Panc1 (cell line): ENCODE results near the gene SPEM1. TPM values are rescaled to one million over a fixed set of nuclear protein-coding genes. Genes with fewer than 3 reads are reported as not detected.

Experiments
- ATAC-seq: fragments of 200-7000 bp; cut with Tn5 transposase; 2 replicates; pipeline ENCODE4 v1.9.1; 2020; ENCODE audit warnings: mild to moderate bottlenecking, moderate library complexity
- BruUV-seq: library from RNA; stranded (reverse); fragments of 400-500 nt; replicated peaks from 2 replicates; lab custom pipeline; 2021; lab: Mats Ljungman, UMichigan
- CTCF ChIA-PET: fragments of 300-600 bp; sonication (Branson Sonifier 250); formaldehyde crosslinking; loops from one replicate; lab custom pipeline; 2022; ENCODE audit warnings: antibody characterized with exemption; lab: Charles Lee
- POLR2A ChIA-PET: fragments of 300-600 bp; sonication (Branson Sonifier 250); formaldehyde crosslinking; loops from one replicate; lab custom pipeline; 2022; ENCODE audit warnings: antibody characterized with exemption; lab: Charles Lee
- DNase-seq: peaks from one replicate; pipeline ENCODE4 v3.0.0-alpha.2; 2010; ENCODE audit warnings: low read depth, low spot score
- H3K27ac ChIP-seq: 2 replicates; pipeline ENCODE4 v1.5.1; 2011; ENCODE audit warnings: mild to moderate bottlenecking, low read length, inconsistent platforms
- H3K27me3 ChIP-seq: fragments of 200-500 bp; sonication (Bioruptor generic); 2 replicates; pipeline ENCODE4 v1.6.0; 2014; ENCODE audit warnings: low read length, inconsistent platforms; ENCODE audit not compliant: control insufficient read depth, insufficient read depth
- H3K36me3 ChIP-seq: fragments of 200-500 bp; sonication (Bioruptor generic); 2 replicates; pipeline ENCODE4 v1.5.1; 2014; ENCODE audit warnings: inconsistent platforms, mild to moderate bottlenecking, low read length, moderate library complexity; ENCODE audit not compliant: control insufficient read depth, insufficient read depth
- H3K4me1 ChIP-seq: 2 replicates; pipeline ENCODE4 v1.5.1; 2011; ENCODE audit warnings: inconsistent platforms, mild to moderate bottlenecking, low read length, moderate library complexity; ENCODE audit not compliant: control insufficient read depth, insufficient read depth
- H3K4me3 ChIP-seq, 2 experiments: 2 replicates each; pipeline ENCODE4 v1.5.1; 2011 to 2012; ENCODE audit warnings: low read depth in 2 of 2, low read length in 2 of 2, mild to moderate bottlenecking in 2 of 2, inconsistent platforms in 1 of 2, moderate library complexity in 1 of 2
- H3K9me3 ChIP-seq: fragments of 200-500 bp; sonication (Bioruptor generic); 2 replicates; pipeline ENCODE4 v1.5.1; 2014; ENCODE audit warnings: low read depth, mild to moderate bottlenecking, inconsistent platforms, low read length, moderate library complexity; ENCODE audit not compliant: control insufficient read depth, insufficient read depth
- POLR2AphosphoS5 ChIP-seq: IDR thresholded peaks from 2 replicates; pipeline ENCODE4 v1.6.1; 2012; ENCODE audit warnings: mild to moderate bottlenecking, low read depth, low read length, moderate library complexity
- SIN3A ChIP-seq: IDR thresholded peaks from 2 replicates; pipeline ENCODE4 v1.6.1; 2012; ENCODE audit warnings: low read depth, mild to moderate bottlenecking, low read length, moderate library complexity, borderline replicate concordance; ENCODE audit not compliant: insufficient read depth
- TCF7L2 ChIP-seq: IDR thresholded peaks from 2 replicates; pipeline ENCODE4 v1.6.1; 2011; ENCODE audit warnings: mild to moderate bottlenecking, low read depth, low read length, inconsistent platforms
- in situ Hi-C: cut with HindIII; loops from 2 replicates; pipeline ENCODE4 v1.10.0; 2016; ENCODE audit warnings: low sequenced_read_pairs, low pct_unique_long_range_greater_than_20kb
- intact Hi-C: fragments of 100-400 bp; cut with micrococcal nuclease; formaldehyde crosslinking; loops from one replicate; pipeline ENCODE4 v1.10.0; 2022; ENCODE audit not compliant: unreplicated experiment
- total RNA-seq: library from RNA; stranded (reverse); gene quantifications from one replicate; pipeline ENCODE4 v1.2.1, GENCODE V29; 2021; ENCODE audit not compliant: unreplicated experiment
- TF ChIP-seq, protein P1 (sequence below): fragments of 450-650 bp; IDR thresholded peaks from 2 replicates; pipeline ENCODE4 v1.5.1; 2017; ENCODE audit warnings: mild to moderate bottlenecking
- TF ChIP-seq, protein P2 (sequence below), 2 experiments: IDR thresholded peaks; 2 replicates each; pipeline ENCODE4 v1.6.1; 2011 to 2012; ENCODE audit warnings: low read depth in 2 of 2, control low read depth in 1 of 2, low read length in 1 of 2, mild to moderate bottlenecking in 1 of 2, moderate library complexity in 1 of 2; ENCODE audit not compliant: insufficient read depth in 1 of 2

SPEM1 gene
- total RNA-seq, 1 experiment from 2014 or later, result not detected

DNA sequence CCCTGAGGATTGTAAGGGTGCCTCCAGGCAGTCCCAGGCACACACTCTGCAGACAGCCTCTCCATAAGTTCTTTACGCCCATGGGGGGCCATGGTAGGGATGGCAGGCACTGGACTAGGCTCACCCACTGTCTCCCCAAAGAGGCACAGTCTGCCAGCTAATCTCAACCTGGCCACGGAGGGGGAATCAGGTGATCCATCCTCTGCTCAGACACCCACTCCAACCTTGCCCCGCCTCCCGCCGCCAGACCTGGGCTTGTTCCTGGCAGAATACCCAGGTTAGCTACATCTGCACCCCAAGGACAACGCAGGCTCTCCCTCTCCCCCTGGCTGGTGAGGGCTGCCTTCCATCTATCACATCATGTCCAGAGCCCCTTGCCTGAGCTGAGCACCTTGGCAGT lies 11.3 kb upstream of the SPEM1 start:
- DNase-seq (no peak), ATAC-seq (no peak)
- intact Hi-C loops (no loop called here), in situ Hi-C loops (no loop called here)
- no peak overlapping the region for H3K4me3 ChIP-seq
- no peaks in the 10 kb centered on the region for H3K27me3 ChIP-seq
- TF ChIP-seq, protein P1, sequence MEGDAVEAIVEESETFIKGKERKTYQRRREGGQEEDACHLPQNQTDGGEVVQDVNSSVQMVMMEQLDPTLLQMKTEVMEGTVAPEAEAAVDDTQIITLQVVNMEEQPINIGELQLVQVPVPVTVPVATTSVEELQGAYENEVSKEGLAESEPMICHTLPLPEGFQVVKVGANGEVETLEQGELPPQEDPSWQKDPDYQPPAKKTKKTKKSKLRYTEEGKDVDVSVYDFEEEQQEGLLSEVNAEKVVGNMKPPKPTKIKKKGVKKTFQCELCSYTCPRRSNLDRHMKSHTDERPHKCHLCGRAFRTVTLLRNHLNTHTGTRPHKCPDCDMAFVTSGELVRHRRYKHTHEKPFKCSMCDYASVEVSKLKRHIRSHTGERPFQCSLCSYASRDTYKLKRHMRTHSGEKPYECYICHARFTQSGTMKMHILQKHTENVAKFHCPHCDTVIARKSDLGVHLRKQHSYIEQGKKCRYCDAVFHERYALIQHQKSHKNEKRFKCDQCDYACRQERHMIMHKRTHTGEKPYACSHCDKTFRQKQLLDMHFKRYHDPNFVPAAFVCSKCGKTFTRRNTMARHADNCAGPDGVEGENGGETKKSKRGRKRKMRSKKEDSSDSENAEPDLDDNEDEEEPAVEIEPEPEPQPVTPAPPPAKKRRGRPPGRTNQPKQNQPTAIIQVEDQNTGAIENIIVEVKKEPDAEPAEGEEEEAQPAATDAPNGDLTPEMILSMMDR, result no peak
- no peak for TF ChIP-seq POLR2AphosphoS5
- TF ChIP-seq, protein P2, sequence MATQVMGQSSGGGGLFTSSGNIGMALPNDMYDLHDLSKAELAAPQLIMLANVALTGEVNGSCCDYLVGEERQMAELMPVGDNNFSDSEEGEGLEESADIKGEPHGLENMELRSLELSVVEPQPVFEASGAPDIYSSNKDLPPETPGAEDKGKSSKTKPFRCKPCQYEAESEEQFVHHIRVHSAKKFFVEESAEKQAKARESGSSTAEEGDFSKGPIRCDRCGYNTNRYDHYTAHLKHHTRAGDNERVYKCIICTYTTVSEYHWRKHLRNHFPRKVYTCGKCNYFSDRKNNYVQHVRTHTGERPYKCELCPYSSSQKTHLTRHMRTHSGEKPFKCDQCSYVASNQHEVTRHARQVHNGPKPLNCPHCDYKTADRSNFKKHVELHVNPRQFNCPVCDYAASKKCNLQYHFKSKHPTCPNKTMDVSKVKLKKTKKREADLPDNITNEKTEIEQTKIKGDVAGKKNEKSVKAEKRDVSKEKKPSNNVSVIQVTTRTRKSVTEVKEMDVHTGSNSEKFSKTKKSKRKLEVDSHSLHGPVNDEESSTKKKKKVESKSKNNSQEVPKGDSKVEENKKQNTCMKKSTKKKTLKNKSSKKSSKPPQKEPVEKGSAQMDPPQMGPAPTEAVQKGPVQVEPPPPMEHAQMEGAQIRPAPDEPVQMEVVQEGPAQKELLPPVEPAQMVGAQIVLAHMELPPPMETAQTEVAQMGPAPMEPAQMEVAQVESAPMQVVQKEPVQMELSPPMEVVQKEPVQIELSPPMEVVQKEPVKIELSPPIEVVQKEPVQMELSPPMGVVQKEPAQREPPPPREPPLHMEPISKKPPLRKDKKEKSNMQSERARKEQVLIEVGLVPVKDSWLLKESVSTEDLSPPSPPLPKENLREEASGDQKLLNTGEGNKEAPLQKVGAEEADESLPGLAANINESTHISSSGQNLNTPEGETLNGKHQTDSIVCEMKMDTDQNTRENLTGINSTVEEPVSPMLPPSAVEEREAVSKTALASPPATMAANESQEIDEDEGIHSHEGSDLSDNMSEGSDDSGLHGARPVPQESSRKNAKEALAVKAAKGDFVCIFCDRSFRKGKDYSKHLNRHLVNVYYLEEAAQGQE (IDR thresholded peaks at IDR 0.05; ENCODE audit: insufficient read depth in 1 of 2, low read depth in 2 of 2, low read length in 1 of 2), result no peak
- no peak for TF ChIP-seq TCF7L2
- TF ChIP-seq SIN3A, result no peak
- POLR2A ChIA-PET, result no interaction called here
- H3K27ac ChIP-seq, result no peak overlapping the region
- H3K4me1 ChIP-seq, result no peaks in the 10 kb centered on the region; the same call in 1 of the 2 replicates
- no peaks in the 10 kb centered on the region for H3K9me3 ChIP-seq
- CTCF ChIA-PET, result no interaction called here
- no TSS peak for BruUV-seq
- H3K36me3 ChIP-seq, result no peaks in the 10 kb centered on the region

DNA sequence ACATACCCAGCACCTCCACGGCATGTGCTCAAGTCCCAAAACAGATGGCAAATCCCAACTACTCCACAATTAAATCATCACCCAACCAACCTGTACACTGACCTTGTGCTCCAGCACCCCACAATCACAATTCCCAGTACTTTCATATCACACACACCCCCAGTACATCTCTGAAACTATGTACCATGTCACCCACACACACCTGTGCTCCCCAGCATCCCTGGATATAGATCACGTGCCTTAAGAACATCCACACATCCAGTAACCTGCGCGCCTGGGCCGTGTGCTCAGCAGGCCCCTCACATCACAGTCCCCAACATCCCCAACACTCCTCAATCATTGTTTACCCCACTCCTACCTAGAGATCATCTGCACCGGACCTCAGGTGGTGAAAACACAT lies 10.4 kb upstream of the SPEM1 start:
- no peak overlapping the region for H3K4me3 ChIP-seq
- DNase-seq, result no peak
- intact Hi-C loops, result no loop called here
- in situ Hi-C loops, result no loop called here
- no peaks in the 10 kb centered on the region for H3K9me3 ChIP-seq
- POLR2A ChIA-PET, result no interaction called here
- TF ChIP-seq, protein P2 (IDR thresholded peaks at IDR 0.05; ENCODE audit: insufficient read depth in 1 of 2, low read depth in 2 of 2, low read length in 1 of 2), result no peak
- TF ChIP-seq POLR2AphosphoS5 (no peak), TCF7L2 (no peak), SIN3A (no peak)
- TF ChIP-seq, protein P1, result no peak
- H3K4me1 ChIP-seq, result no peaks in the 10 kb centered on the region; the same call in 1 of the 2 replicates
- CTCF ChIA-PET, result no interaction called here
- no peak overlapping the region for H3K27ac ChIP-seq
- no peak for ATAC-seq
- H3K36me3 ChIP-seq, result no peaks in the 10 kb centered on the region
- no peaks in the 10 kb centered on the region for H3K27me3 ChIP-seq
- no TSS peak for BruUV-seq
